ENCODE data around the gene ACTR1A. TPM values are rescaled to one million over a fixed set of nuclear protein-coding genes. Genes with fewer than 3 reads are reported as not detected.
A peak's percentile ranks its signal among the peaks of the same experiment; 100 is the strongest.

Gene ACTR1A
- total and polyA plus RNA-seq, 9 of the 15 experiments (the other 6 are each of a cell fraction or from before 2014, with no cell fraction given) = 36.3 to 77.2 (median 49.6) TPM

DNA sequence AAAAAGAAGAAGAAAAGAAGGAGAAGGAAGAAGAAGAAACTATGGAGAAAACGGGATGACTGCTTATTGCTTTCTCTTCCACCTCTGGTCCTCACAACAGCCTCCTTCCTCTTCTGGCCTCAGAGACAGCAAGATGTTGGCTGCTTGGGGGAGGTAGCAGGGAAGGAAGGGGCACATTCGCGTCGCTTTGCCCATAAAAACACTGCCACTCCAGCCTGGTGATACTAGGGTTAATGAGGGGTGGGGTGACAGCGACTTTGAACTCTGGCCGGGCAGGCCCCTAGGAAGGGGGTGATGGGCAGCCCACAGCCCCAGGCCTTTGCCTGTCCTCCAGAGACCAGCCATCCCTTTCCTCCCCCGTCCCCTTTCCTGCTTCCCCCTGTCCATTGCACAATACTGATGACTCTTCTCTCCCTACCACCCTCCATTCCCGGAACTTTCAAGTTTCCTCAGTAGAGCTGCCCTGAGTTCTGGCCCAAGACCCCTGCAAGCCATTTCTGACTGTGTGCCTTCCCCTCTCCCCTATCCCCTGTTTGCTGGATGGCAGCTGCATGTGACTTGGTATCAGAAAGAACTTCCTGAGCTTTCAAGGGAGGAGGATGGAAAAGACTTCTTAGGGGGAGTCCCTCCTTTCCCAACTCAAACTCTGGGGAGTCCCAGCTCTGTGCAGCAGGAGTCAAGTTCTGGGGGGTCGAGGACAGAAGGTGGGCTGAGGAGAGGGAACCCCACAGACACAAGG, 67.9 kb downstream of the ACTR1A start (continued):
- TF ChIP-seq, protein P1, sequence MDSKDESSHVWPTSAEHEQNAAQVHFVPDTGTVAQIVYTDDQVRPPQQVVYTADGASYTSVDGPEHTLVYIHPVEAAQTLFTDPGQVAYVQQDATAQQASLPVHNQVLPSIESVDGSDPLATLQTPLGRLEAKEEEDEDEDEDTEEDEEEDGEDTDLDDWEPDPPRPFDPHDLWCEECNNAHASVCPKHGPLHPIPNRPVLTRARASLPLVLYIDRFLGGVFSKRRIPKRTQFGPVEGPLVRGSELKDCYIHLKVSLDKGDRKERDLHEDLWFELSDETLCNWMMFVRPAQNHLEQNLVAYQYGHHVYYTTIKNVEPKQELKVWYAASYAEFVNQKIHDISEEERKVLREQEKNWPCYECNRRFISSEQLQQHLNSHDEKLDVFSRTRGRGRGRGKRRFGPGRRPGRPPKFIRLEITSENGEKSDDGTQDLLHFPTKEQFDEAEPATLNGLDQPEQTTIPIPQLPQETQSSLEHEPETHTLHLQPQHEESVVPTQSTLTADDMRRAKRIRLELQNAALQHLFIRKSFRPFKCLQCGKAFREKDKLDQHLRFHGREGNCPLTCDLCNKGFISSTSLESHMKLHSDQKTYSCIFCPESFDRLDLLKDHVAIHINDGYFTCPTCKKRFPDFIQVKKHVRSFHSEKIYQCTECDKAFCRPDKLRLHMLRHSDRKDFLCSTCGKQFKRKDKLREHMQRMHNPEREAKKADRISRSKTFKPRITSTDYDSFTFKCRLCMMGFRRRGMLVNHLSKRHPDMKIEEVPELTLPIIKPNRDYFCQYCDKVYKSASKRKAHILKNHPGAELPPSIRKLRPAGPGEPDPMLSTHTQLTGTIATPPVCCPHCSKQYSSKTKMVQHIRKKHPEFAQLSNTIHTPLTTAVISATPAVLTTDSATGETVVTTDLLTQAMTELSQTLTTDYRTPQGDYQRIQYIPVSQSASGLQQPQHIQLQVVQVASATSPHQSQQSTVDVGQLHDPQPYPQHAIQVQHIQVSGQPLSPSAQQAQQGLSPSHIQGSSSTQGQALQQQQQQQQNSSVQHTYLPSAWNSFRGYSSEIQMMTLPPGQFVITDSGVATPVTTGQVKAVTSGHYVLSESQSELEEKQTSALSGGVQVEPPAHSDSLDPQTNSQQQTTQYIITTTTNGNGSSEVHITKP (IDR thresholded peaks at IDR 0.05; ENCODE audit: partially characterized antibody) = peak; percentile 68
- peak; percentile 80 for TF ChIP-seq CEBPG (CRISPR knock-in tag; IDR thresholded peaks at IDR 0.05)
- peak; percentile 89 to 92 for TF ChIP-seq CEBPG (tag; conservative IDR thresholded peaks at IDR 0.05 in 1 of 2, IDR thresholded peaks at IDR 0.05 in 1 of 2)
- TF ChIP-seq, protein P2, sequence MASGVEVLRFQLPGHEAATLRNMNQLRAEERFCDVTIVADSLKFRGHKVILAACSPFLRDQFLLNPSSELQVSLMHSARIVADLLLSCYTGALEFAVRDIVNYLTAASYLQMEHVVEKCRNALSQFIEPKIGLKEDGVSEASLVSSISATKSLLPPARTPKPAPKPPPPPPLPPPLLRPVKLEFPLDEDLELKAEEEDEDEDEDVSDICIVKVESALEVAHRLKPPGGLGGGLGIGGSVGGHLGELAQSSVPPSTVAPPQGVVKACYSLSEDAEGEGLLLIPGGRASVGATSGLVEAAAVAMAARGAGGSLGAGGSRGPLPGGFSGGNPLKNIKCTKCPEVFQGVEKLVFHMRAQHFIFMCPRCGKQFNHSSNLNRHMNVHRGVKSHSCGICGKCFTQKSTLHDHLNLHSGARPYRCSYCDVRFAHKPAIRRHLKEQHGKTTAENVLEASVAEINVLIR (CRISPR knock-in tag; IDR thresholded peaks at IDR 0.05) = no peak
- TF ChIP-seq ZFP1 (CRISPR knock-in tag; IDR thresholded peaks at IDR 0.05) = no peak
- no peak for TF ChIP-seq ELF2 (CRISPR knock-in tag; IDR thresholded peaks at IDR 0.05)
- TF ChIP-seq, protein P3, sequence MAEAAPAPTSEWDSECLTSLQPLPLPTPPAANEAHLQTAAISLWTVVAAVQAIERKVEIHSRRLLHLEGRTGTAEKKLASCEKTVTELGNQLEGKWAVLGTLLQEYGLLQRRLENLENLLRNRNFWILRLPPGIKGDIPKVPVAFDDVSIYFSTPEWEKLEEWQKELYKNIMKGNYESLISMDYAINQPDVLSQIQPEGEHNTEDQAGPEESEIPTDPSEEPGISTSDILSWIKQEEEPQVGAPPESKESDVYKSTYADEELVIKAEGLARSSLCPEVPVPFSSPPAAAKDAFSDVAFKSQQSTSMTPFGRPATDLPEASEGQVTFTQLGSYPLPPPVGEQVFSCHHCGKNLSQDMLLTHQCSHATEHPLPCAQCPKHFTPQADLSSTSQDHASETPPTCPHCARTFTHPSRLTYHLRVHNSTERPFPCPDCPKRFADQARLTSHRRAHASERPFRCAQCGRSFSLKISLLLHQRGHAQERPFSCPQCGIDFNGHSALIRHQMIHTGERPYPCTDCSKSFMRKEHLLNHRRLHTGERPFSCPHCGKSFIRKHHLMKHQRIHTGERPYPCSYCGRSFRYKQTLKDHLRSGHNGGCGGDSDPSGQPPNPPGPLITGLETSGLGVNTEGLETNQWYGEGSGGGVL (CRISPR knock-in tag; IDR thresholded peaks at IDR 0.05) = no peak
- TF ChIP-seq, protein P4, sequence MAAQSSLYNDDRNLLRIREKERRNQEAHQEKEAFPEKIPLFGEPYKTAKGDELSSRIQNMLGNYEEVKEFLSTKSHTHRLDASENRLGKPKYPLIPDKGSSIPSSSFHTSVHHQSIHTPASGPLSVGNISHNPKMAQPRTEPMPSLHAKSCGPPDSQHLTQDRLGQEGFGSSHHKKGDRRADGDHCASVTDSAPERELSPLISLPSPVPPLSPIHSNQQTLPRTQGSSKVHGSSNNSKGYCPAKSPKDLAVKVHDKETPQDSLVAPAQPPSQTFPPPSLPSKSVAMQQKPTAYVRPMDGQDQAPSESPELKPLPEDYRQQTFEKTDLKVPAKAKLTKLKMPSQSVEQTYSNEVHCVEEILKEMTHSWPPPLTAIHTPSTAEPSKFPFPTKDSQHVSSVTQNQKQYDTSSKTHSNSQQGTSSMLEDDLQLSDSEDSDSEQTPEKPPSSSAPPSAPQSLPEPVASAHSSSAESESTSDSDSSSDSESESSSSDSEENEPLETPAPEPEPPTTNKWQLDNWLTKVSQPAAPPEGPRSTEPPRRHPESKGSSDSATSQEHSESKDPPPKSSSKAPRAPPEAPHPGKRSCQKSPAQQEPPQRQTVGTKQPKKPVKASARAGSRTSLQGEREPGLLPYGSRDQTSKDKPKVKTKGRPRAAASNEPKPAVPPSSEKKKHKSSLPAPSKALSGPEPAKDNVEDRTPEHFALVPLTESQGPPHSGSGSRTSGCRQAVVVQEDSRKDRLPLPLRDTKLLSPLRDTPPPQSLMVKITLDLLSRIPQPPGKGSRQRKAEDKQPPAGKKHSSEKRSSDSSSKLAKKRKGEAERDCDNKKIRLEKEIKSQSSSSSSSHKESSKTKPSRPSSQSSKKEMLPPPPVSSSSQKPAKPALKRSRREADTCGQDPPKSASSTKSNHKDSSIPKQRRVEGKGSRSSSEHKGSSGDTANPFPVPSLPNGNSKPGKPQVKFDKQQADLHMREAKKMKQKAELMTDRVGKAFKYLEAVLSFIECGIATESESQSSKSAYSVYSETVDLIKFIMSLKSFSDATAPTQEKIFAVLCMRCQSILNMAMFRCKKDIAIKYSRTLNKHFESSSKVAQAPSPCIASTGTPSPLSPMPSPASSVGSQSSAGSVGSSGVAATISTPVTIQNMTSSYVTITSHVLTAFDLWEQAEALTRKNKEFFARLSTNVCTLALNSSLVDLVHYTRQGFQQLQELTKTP (IDR thresholded peaks at IDR 0.05; ENCODE audit: low read depth in 1 of 2, partially characterized antibody in 2 of 2) = no peak
- peak; percentile 39; the same call in 1 of the 2 replicates for TF ChIP-seq DMBX1 (CRISPR knock-in tag; IDR thresholded peaks at IDR 0.05; ENCODE audit: borderline replicate concordance)
- 0 out of 2 replicates have a peak, but pooled peaks have one; percentile 33 for TF ChIP-seq CREM (IDR thresholded peaks at IDR 0.05; ENCODE audit: low read depth)
